GM23338 (cell line): ENCODE measurements around the gene MTOR. TPM values are rescaled to one million over a fixed set of nuclear protein-coding genes. Genes with fewer than 3 reads are reported as not detected.

Source experiments
- ATAC-seq: fragments of 200-7000 bp; cut with Tn5 transposase; 3 replicates; pipeline ENCODE4 v1.9.1; 2020
- DNase-seq: peaks from one replicate; pipeline ENCODE4 v3.0.0-alpha.2; 2015; ENCODE audit warnings: low spot score
- H2AFZ ChIP-seq: fragments of 200-600 bp; sonication (generic); 2 replicates; pipeline ENCODE4 v1.8.0; 2016; ENCODE audit warnings: antibody characterized with exemption, mild to moderate bottlenecking, moderate library complexity
- H3F3A ChIP-seq: fragments of 200-600 bp; sonication (generic); replicated peaks from 2 replicates; pipeline ENCODE4 v1.8.0; 2017; ENCODE audit warnings: antibody characterized with exemption, mixed run types, low read depth
- H3K27ac ChIP-seq: fragments of 200-600 bp; sonication (generic); 2 replicates; pipeline ENCODE4 v1.6.1; 2016; ENCODE audit warnings: low read depth
- H3K27me3 ChIP-seq: fragments of 200-600 bp; sonication (generic); 2 replicates; pipeline ENCODE4 v1.8.0; 2016; ENCODE audit warnings: mild to moderate bottlenecking, mixed run types, moderate library complexity; ENCODE audit not compliant: insufficient read depth
- H3K36me3 ChIP-seq: fragments of 200-600 bp; sonication (generic); 2 replicates; pipeline ENCODE4 v1.8.0; 2016; ENCODE audit warnings: mild to moderate bottlenecking; ENCODE audit not compliant: insufficient read depth
- H3K4me1 ChIP-seq: fragments of 200-600 bp; sonication (generic); 2 replicates; pipeline ENCODE4 v1.8.0; 2016; ENCODE audit warnings: mild to moderate bottlenecking, moderate library complexity; ENCODE audit not compliant: insufficient read depth
- H3K4me2 ChIP-seq: fragments of 200-600 bp; sonication (generic); 2 replicates; pipeline ENCODE4 v1.7.1; 2017; ENCODE audit warnings: mixed run types
- H3K4me3 ChIP-seq: fragments of 200-600 bp; sonication (generic); 2 replicates; pipeline ENCODE4 v1.6.1; 2016; ENCODE audit warnings: mixed run types
- H3K79me2 ChIP-seq: fragments of 200-600 bp; sonication (generic); replicated peaks from 2 replicates; pipeline ENCODE4 v1.8.0; 2017; ENCODE audit warnings: mild to moderate bottlenecking; ENCODE audit not compliant: insufficient read depth
- H3K9me2 ChIP-seq: fragments of 200-600 bp; sonication (generic); 2 replicates; pipeline ENCODE4 v1.8.0; 2017; ENCODE audit not compliant: insufficient read depth
- H4K20me1 ChIP-seq: fragments of 200-600 bp; sonication (generic); replicated peaks from 2 replicates; pipeline ENCODE4 v1.8.0; 2017; ENCODE audit warnings: mild to moderate bottlenecking; ENCODE audit not compliant: insufficient read depth
- H3K27ac Mint-ChIP-seq: 2 replicates; pipeline ENCODE4 v1.8.0; 2020; ENCODE audit warnings: inconsistent platforms, mild to moderate bottlenecking, moderate library complexity, mixed read lengths
- H3K27me3 Mint-ChIP-seq: 3 replicates; pipeline ENCODE4 v1.8.0; 2022; ENCODE audit warnings: low read depth, mild to moderate bottlenecking, moderate library complexity, mixed read lengths, inconsistent platforms; ENCODE audit not compliant: insufficient read depth, poor library complexity
- H3K36me3 Mint-ChIP-seq: 3 replicates; pipeline ENCODE4 v1.8.0; 2021; ENCODE audit warnings: low read depth, mild to moderate bottlenecking, inconsistent platforms, moderate library complexity, mixed read lengths
- H3K4me1 Mint-ChIP-seq: 3 replicates; pipeline ENCODE4 v1.8.0; 2020; ENCODE audit warnings: mild to moderate bottlenecking, inconsistent platforms, mixed read lengths
- H3K4me3 Mint-ChIP-seq: 3 replicates; pipeline ENCODE4 v1.8.0; 2021; ENCODE audit warnings: moderate library complexity, mild to moderate bottlenecking, inconsistent platforms, mixed read lengths
- H3K9me3 Mint-ChIP-seq: 3 replicates; pipeline ENCODE4 v1.8.0; 2020; ENCODE audit warnings: moderate library complexity, mild to moderate bottlenecking, inconsistent platforms, mixed read lengths
- ETS1 ChIP-seq: IDR thresholded peaks from 2 replicates; pipeline ENCODE4 v1.6.1; 2016; ENCODE audit warnings: antibody characterized with exemption
- EZH2phosphoT487 ChIP-seq: fragments of 200-600 bp; sonication (generic); IDR thresholded peaks from one replicate; pipeline ENCODE4 v1.8.1; 2018; ENCODE audit warnings: antibody characterized with exemption; ENCODE audit not compliant: unreplicated experiment
- JUNB ChIP-seq: IDR thresholded peaks from one replicate; pipeline ENCODE4 v1.6.1; 2016; ENCODE audit warnings: antibody characterized with exemption; ENCODE audit not compliant: unreplicated experiment
- POLR2AphosphoS5 ChIP-seq: IDR thresholded peaks from 2 replicates; pipeline ENCODE4 v1.6.1; 2016; ENCODE audit warnings: antibody characterized with exemption, low read depth
- STAT1 ChIP-seq: IDR thresholded peaks from one replicate; pipeline ENCODE4 v1.6.1; 2016; ENCODE audit warnings: antibody characterized with exemption; ENCODE audit not compliant: unreplicated experiment
- ZNF114 ChIP-seq: fragments of 250-450 bp; sonication (Bioruptor Pico); IDR thresholded peaks from 2 replicates; pipeline ENCODE4 v1.5.0; 2020; ENCODE audit warnings: mild to moderate bottlenecking, moderate library complexity
- ZNF331 ChIP-seq: fragments of 250-450 bp; sonication (Bioruptor Pico); IDR thresholded peaks from 2 replicates; pipeline ENCODE4 v1.5.0; 2020; ENCODE audit warnings: low read depth, mild to moderate bottlenecking, moderate library complexity
- polyA plus RNA-seq: library from polyadenylated mRNA; unstranded; fragments of >200 nt; fragmentation: Nextera tagmentation; extraction: Ambion mirVana; gene quantifications from 2 replicates; pipeline ENCODE4 v1.2.1, GENCODE V29; 2016
- total RNA-seq: library from RNA; depleted of rRNA; stranded (reverse); fragments of >200 nt; shearing (Covaris generic); gene quantifications from 2 replicates; pipeline ENCODE4 v1.2.3, GENCODE V29; 2014
- TF ChIP-seq, protein P1 (sequence below): fragments of 250-450 bp; sonication (Bioruptor Pico); IDR thresholded peaks from 2 replicates; pipeline ENCODE4 v1.5.0; 2020; ENCODE audit warnings: mild to moderate bottlenecking, moderate library complexity
- TF ChIP-seq, protein P2 (sequence below): IDR thresholded peaks from one replicate; pipeline ENCODE4 v1.6.1; 2018; ENCODE audit warnings: antibody characterized with exemption; ENCODE audit not compliant: unreplicated experiment

The MTOR gene
- total and polyA plus RNA-seq, 2 experiments from 2014 or later = 22.8 to 98.0 TPM

GRCh38 chr1:11233208-11233607 lies 29.1 kb downstream of the MTOR start:
- Histone ChIP-seq H3K4me3 (no peak overlapping the region), H3K79me2 (no peaks in the 10 kb centered on the region), H3F3A (peaks cover 6% of the 10 kb centered on the region; the same call in 1 of the 2 replicates), H3K4me1 (no peaks in the 10 kb centered on the region), H2AFZ (no peak overlapping the region), H3K27me3 (no peaks in the 10 kb centered on the region), H3K36me3 (peaks cover 76% of the 10 kb centered on the region), H3K4me2 (no peak overlapping the region), H4K20me1 (no peaks in the 10 kb centered on the region; the same call in 1 of the 2 replicates), H3K27ac (no peak overlapping the region), H3K9me2 (no peaks in the 10 kb centered on the region)
- H3K36me3 Mint-ChIP-seq = peaks cover 84% of the 10 kb centered on the region
- no peaks in the 10 kb centered on the region for H3K4me1 Mint-ChIP-seq
- H3K27ac Mint-ChIP-seq = no peak overlapping the region
- H3K4me3 Mint-ChIP-seq = no peak overlapping the region
- peaks cover 2% of the 10 kb centered on the region for H3K27me3 Mint-ChIP-seq
- H3K9me3 Mint-ChIP-seq = no peaks in the 10 kb centered on the region
- no peak for ATAC-seq
- TF ChIP-seq POLR2AphosphoS5 (no peak), ZNF114 (CRISPR knock-in tag) (no peak), STAT1 (no peak), ZNF331 (CRISPR knock-in tag) (no peak), ETS1 (no peak), JUNB (no peak), EZH2phosphoT487 (no peak)
- TF ChIP-seq, protein P1, sequence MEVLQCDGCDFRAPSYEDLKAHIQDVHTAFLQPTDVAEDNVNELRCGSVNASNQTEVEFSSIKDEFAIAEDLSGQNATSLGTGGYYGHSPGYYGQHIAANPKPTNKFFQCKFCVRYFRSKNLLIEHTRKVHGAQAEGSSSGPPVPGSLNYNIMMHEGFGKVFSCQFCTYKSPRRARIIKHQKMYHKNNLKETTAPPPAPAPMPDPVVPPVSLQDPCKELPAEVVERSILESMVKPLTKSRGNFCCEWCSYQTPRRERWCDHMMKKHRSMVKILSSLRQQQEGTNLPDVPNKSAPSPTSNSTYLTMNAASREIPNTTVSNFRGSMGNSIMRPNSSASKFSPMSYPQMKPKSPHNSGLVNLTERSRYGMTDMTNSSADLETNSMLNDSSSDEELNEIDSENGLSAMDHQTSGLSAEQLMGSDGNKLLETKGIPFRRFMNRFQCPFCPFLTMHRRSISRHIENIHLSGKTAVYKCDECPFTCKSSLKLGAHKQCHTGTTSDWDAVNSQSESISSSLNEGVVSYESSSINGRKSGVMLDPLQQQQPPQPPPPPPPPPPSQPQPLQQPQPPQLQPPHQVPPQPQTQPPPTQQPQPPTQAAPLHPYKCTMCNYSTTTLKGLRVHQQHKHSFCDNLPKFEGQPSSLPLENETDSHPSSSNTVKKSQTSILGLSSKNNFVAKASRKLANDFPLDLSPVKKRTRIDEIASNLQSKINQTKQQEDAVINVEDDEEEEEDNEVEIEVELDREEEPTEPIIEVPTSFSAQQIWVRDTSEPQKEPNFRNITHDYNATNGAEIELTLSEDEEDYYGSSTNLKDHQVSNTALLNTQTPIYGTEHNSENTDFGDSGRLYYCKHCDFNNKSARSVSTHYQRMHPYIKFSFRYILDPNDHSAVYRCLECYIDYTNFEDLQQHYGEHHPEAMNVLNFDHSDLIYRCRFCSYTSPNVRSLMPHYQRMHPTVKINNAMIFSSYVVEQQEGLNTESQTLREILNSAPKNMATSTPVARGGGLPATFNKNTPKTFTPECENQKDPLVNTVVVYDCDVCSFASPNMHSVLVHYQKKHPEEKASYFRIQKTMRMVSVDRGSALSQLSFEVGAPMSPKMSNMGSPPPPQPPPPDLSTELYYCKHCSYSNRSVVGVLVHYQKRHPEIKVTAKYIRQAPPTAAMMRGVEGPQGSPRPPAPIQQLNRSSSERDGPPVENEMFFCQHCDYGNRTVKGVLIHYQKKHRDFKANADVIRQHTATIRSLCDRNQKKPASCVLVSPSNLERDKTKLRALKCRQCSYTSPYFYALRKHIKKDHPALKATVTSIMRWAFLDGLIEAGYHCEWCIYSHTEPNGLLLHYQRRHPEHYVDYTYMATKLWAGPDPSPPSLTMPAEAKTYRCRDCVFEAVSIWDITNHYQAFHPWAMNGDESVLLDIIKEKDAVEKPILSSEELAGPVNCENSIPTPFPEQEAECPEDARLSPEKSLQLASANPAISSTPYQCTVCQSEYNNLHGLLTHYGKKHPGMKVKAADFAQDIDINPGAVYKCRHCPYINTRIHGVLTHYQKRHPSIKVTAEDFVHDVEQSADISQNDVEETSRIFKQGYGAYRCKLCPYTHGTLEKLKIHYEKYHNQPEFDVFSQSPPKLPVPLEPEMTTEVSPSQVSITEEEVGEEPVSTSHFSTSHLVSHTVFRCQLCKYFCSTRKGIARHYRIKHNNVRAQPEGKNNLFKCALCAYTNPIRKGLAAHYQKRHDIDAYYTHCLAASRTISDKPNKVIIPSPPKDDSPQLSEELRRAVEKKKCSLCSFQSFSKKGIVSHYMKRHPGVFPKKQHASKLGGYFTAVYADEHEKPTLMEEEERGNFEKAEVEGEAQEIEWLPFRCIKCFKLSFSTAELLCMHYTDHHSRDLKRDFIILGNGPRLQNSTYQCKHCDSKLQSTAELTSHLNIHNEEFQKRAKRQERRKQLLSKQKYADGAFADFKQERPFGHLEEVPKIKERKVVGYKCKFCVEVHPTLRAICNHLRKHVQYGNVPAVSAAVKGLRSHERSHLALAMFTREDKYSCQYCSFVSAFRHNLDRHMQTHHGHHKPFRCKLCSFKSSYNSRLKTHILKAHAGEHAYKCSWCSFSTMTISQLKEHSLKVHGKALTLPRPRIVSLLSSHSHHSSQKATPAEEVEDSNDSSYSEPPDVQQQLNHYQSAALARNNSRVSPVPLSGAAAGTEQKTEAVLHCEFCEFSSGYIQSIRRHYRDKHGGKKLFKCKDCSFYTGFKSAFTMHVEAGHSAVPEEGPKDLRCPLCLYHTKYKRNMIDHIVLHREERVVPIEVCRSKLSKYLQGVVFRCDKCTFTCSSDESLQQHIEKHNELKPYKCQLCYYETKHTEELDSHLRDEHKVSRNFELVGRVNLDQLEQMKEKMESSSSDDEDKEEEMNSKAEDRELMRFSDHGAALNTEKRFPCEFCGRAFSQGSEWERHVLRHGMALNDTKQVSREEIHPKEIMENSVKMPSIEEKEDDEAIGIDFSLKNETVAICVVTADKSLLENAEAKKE (CRISPR knock-in tag) = no peak
- TF ChIP-seq, protein P2, sequence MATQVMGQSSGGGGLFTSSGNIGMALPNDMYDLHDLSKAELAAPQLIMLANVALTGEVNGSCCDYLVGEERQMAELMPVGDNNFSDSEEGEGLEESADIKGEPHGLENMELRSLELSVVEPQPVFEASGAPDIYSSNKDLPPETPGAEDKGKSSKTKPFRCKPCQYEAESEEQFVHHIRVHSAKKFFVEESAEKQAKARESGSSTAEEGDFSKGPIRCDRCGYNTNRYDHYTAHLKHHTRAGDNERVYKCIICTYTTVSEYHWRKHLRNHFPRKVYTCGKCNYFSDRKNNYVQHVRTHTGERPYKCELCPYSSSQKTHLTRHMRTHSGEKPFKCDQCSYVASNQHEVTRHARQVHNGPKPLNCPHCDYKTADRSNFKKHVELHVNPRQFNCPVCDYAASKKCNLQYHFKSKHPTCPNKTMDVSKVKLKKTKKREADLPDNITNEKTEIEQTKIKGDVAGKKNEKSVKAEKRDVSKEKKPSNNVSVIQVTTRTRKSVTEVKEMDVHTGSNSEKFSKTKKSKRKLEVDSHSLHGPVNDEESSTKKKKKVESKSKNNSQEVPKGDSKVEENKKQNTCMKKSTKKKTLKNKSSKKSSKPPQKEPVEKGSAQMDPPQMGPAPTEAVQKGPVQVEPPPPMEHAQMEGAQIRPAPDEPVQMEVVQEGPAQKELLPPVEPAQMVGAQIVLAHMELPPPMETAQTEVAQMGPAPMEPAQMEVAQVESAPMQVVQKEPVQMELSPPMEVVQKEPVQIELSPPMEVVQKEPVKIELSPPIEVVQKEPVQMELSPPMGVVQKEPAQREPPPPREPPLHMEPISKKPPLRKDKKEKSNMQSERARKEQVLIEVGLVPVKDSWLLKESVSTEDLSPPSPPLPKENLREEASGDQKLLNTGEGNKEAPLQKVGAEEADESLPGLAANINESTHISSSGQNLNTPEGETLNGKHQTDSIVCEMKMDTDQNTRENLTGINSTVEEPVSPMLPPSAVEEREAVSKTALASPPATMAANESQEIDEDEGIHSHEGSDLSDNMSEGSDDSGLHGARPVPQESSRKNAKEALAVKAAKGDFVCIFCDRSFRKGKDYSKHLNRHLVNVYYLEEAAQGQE = no peak
- DNase-seq = no peak
